HCT116 (cell line): ENCODE measurements around the gene MDM4. TPM values are rescaled to one million over a fixed set of nuclear protein-coding genes. Genes with fewer than 3 reads are reported as not detected.

Source experiments
- ATAC-seq: fragments of 200-7000 bp; cut with Tn5 transposase; 2 replicates; pipeline ENCODE4 v1.9.1; 2020; ENCODE audit warnings: mild to moderate bottlenecking, moderate library complexity
- BruUV-seq: library from RNA; stranded (reverse); fragments of 400-500 nt; replicated peaks from 2 replicates; lab custom pipeline; 2021; lab: Mats Ljungman, UMichigan
- CTCF ChIA-PET: fragments of 300-600 bp; sonication (Branson Sonifier 250); formaldehyde crosslinking; loops from one replicate; lab custom pipeline; 2021; ENCODE audit warnings: antibody characterized with exemption; lab: Charles Lee
- POLR2A ChIA-PET: fragments of 300-600, 350-600 bp; sonication (Branson Sonifier 250); formaldehyde crosslinking; loops from one replicate; lab custom pipeline; 2021; ENCODE audit warnings: antibody characterized with exemption; lab: Charles Lee
- RAD21 ChIA-PET, 2 experiments: fragments of 300-600 bp; sonication (Branson Sonifier 250); formaldehyde crosslinking; loops; one replicate each; lab custom pipeline; 2023; ENCODE audit warnings: low total read pairs in 2 of 2; ENCODE audit not compliant: uncharacterized antibody in 2 of 2, unreplicated experiment in 2 of 2, low non-redundant PET in 1 of 2; lab: Charles Lee
- DNase-seq: peaks from one replicate; pipeline ENCODE4 v3.0.0-alpha.2; 2010; ENCODE audit warnings: low read depth, low spot score
- H2AFZ ChIP-seq: fragments of 200-600 bp; shearing (Covaris generic), sonication (generic); 2 replicates; pipeline ENCODE4 v1.6.1; 2017; ENCODE audit warnings: low read depth, mixed run types, mixed read lengths, antibody characterized with exemption, low read length; ENCODE audit not compliant: poor library complexity, severe bottlenecking
- H3K27ac ChIP-seq: 2 replicates; pipeline ENCODE4 v1.5.1; 2012; ENCODE audit warnings: low read depth, low read length
- H3K27me3 ChIP-seq: fragments of 200-600 bp; sonication (generic); 2 replicates; pipeline ENCODE4 v1.6.1; 2016; ENCODE audit warnings: mixed run types, low read length, mixed read lengths; ENCODE audit not compliant: insufficient read depth
- H3K36me3 ChIP-seq, 2 experiments: fragments of 200-500 bp in 1 of 2; fragments of 200-600 bp in 1 of 2; sonication (Bioruptor generic) in 1 of 2; sonication (generic) in 1 of 2; 2 replicates each; pipeline versions ENCODE4 v1.5.1 to v1.6.1; 2014 to 2016; ENCODE audit warnings: low read length in 2 of 2, inconsistent platforms in 1 of 2, mixed read lengths in 1 of 2, mixed run types in 1 of 2; ENCODE audit not compliant: insufficient read depth in 2 of 2, control insufficient read depth in 1 of 2
- H3K4me1 ChIP-seq, 2 experiments: fragments of 200-600 bp in 1 of 2; sonication (generic) in 1 of 2; 2 replicates each; pipeline versions ENCODE4 v1.5.1 to v1.6.1; 2012 to 2017; ENCODE audit warnings: low read length in 2 of 2, inconsistent platforms in 1 of 2, mild to moderate bottlenecking in 1 of 2, mixed read lengths in 1 of 2, mixed run types in 1 of 2, moderate library complexity in 1 of 2; ENCODE audit not compliant: insufficient read depth in 2 of 2, control insufficient read depth in 1 of 2
- H3K4me2 ChIP-seq: fragments of 200-600 bp; sonication (generic); 2 replicates; pipeline ENCODE4 v1.6.1; 2017; ENCODE audit warnings: mixed run types, low read length, mixed read lengths
- H3K4me3 ChIP-seq, 2 experiments: fragments of 200-600 bp in 1 of 2; sonication (generic) in 1 of 2; replicated peaks in 1 of 2; 2 replicates each; pipeline ENCODE4 v1.5.1; 2011 to 2016; ENCODE audit warnings: low read length in 2 of 2, control low read depth in 1 of 2, low read depth in 1 of 2, mild to moderate bottlenecking in 1 of 2, mixed read lengths in 1 of 2, mixed run types in 1 of 2
- H3K79me2 ChIP-seq: fragments of 200-600 bp; sonication (generic); 2 replicates; pipeline ENCODE4 v1.6.1; 2017; ENCODE audit warnings: mild to moderate bottlenecking, mixed run types, low read length, moderate library complexity, mixed read lengths; ENCODE audit not compliant: insufficient read depth
- H3K9ac ChIP-seq: fragments of 200-600 bp; sonication (generic); 2 replicates; pipeline ENCODE4 v1.6.1; 2016; ENCODE audit warnings: low read length, mixed read lengths
- H3K9me2 ChIP-seq: fragments of 200-600 bp; sonication (generic), shearing (Covaris generic); 2 replicates; pipeline ENCODE4 v1.6.1; 2017; ENCODE audit warnings: mixed run types, mild to moderate bottlenecking, moderate library complexity; ENCODE audit not compliant: insufficient read depth
- H3K9me3 ChIP-seq, 2 experiments: fragments of 200-500 bp in 1 of 2; fragments of 200-600 bp in 1 of 2; sonication (Bioruptor generic) in 1 of 2; sonication (generic) in 1 of 2; 2 replicates each; pipeline ENCODE4 v1.6.1; 2014 to 2017; ENCODE audit warnings: low read length in 2 of 2, mixed read lengths in 2 of 2, inconsistent platforms in 1 of 2, low read depth in 1 of 2, mild to moderate bottlenecking in 1 of 2, mixed run types in 1 of 2, moderate library complexity in 1 of 2; ENCODE audit not compliant: control insufficient read depth in 1 of 2, insufficient read depth in 1 of 2
- H4K20me1 ChIP-seq: fragments of 200-600 bp; sonication (generic), shearing (Covaris generic); 2 replicates; pipeline ENCODE4 v1.6.1; 2017; ENCODE audit warnings: mixed run types, mild to moderate bottlenecking, moderate library complexity; ENCODE audit not compliant: insufficient read depth
- CBX3 ChIP-seq: IDR thresholded peaks from 2 replicates; pipeline ENCODE4 v1.6.1; 2012; ENCODE audit warnings: low read depth
- CEBPB ChIP-seq: IDR thresholded peaks from 2 replicates; pipeline ENCODE4 v1.6.1; 2012; ENCODE audit warnings: low read depth
- CTCF ChIP-seq, 3 experiments: fragments of 200-600 bp in 1 of 3; sonication (generic) in 1 of 3; IDR thresholded peaks in 2 of 3; conservative IDR thresholded peaks in 1 of 3; 2 replicates each; pipeline ENCODE4 v1.5.1; 2012 to 2017; ENCODE audit warnings: low read depth in 2 of 3, low read length in 2 of 3, antibody characterized with exemption in 1 of 3, borderline replicate concordance in 1 of 3, control low read depth in 1 of 3, mild to moderate bottlenecking in 1 of 3, mixed read lengths in 1 of 3, mixed run types in 1 of 3, moderate library complexity in 1 of 3; ENCODE audit not compliant: insufficient read depth in 1 of 3
- ELF1 ChIP-seq: IDR thresholded peaks from 2 replicates; pipeline ENCODE4 v1.6.1; 2012; ENCODE audit warnings: low read depth, borderline replicate concordance
- FOSL1 ChIP-seq: IDR thresholded peaks from 2 replicates; pipeline ENCODE4 v1.6.1; 2012; ENCODE audit warnings: low read depth
- POLR2AphosphoS5 ChIP-seq: IDR thresholded peaks from 2 replicates; pipeline ENCODE4 v1.6.1; 2011; ENCODE audit warnings: mild to moderate bottlenecking, low read depth, low read length, moderate library complexity
- SP1 ChIP-seq: IDR thresholded peaks from 2 replicates; pipeline ENCODE4 v1.6.1; 2012; ENCODE audit warnings: low read depth
- intact Hi-C: fragments of 100-400 bp; cut with micrococcal nuclease; formaldehyde crosslinking; loops from 2 replicates; pipeline ENCODE4 v1.10.0; 2022
- total RNA-seq: library from RNA; stranded (reverse); gene quantifications from one replicate; pipeline ENCODE4 v1.2.1, GENCODE V29; 2021; ENCODE audit not compliant: unreplicated experiment
- TF ChIP-seq, protein P1 (sequence below): IDR thresholded peaks from 2 replicates; pipeline ENCODE4 v1.6.1; 2012

The MDM4 gene
- total RNA-seq, 1 experiment from 2014 or later: 79.5 TPM

GRCh38 chr1:204587621-204588020 is 71.4 kb downstream of the MDM4 start:
- Histone ChIP-seq H3K9me2 (no peaks in the 10 kb centered on the region), H3K36me3 (no peaks in the 10 kb centered on the region), H3K27ac (no peak overlapping the region), H3K4me2 (no peak overlapping the region), H3K4me1 (peaks cover 3 to 18% of the 10 kb centered on the region in 2 experiments; a peak in 2 of 4 replicates), H2AFZ (no peak overlapping the region), H3K27me3 (no peaks in the 10 kb centered on the region), H3K4me3 (no peak overlapping the region), H3K79me2 (no peaks in the 10 kb centered on the region), H4K20me1 (no peaks in the 10 kb centered on the region), H3K9ac (no peak overlapping the region), H3K9me3 (no peaks in the 10 kb centered on the region)
- intact Hi-C loops: no loop called here
- no TSS peak for BruUV-seq
- TF ChIP-seq CBX3 (no peak), SP1 (no peak)
- no peak for ATAC-seq
- ChIA-PET CTCF (no interaction called here), RAD21 (no interaction called here), POLR2A (no interaction called here)
- DNase-seq: no peak

DNA sequence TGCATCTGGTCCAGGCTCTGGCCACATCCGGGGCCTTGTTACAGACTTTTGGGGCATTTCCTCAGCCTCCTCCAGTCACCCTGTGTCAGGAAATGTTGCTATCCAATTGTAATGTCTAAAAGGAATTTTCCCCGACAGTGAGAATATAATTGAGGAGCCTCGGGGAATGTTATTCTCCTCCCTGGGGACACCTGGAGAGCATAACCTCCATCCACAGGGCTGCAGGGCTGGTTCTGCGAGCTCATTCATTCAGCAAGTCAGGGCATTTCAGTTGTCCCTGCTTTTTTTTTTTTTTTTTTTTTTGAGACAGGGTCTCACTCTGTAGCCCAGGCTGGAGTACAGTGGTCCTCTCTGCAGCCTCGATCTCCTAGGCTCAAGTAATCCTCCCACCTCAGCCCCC is 72.6 kb downstream of the MDM4 start:
- H3K79me2 ChIP-seq: no peaks in the 10 kb centered on the region
- no peak overlapping the region for H3K4me3 ChIP-seq
- DNase-seq (no peak), ATAC-seq (no peak)
- H2AFZ ChIP-seq: no peak overlapping the region
- BruUV-seq: no TSS peak
- no peaks in the 10 kb centered on the region for H3K36me3 ChIP-seq
- H3K27ac ChIP-seq: no peak overlapping the region
- peaks cover 3 to 20% of the 10 kb centered on the region in 2 experiments; a peak in 2 of 4 replicates for H3K4me1 ChIP-seq
- intact Hi-C loops: no loop called here
- no peaks in the 10 kb centered on the region for H4K20me1 ChIP-seq
- TF ChIP-seq ELF1 (no peak), CBX3 (no peak), POLR2AphosphoS5 (no peak), CTCF (IDR thresholded peaks at IDR 0.05 in 2 of 3, conservative IDR thresholded peaks at IDR 0.05 in 1 of 3; ENCODE audit: borderline replicate concordance in 1 of 3, insufficient read depth in 1 of 3, low read depth in 2 of 3, low read length in 2 of 3) (no peak), FOSL1 (no peak), CEBPB (no peak)
- TF ChIP-seq, protein P1, sequence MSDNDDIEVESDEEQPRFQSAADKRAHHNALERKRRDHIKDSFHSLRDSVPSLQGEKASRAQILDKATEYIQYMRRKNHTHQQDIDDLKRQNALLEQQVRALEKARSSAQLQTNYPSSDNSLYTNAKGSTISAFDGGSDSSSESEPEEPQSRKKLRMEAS: no peak
- POLR2A ChIA-PET: no interaction called here
- no peaks in the 10 kb centered on the region for H3K9me2 ChIP-seq
- no peak overlapping the region for H3K9ac ChIP-seq
- RAD21 ChIA-PET: no interaction called here
- no peaks in the 10 kb centered on the region for H3K9me3 ChIP-seq
- CTCF ChIA-PET: interaction anchor here (1.0 kb wide), 1 partner anchor 203 kb away, joined by 3 read pairs; no protein-coding TSS in a partner anchor
- H3K27me3 ChIP-seq: no peaks in the 10 kb centered on the region
- no peak overlapping the region for H3K4me2 ChIP-seq
